A549 (cell line): ENCODE results near the gene HNRNPUL2.
"Not testable (repeated sequence)": the region's sequence is repeated elsewhere in the genome, so short reads cannot be mapped to it uniquely, and the experiment has no call there.

Source experiments
- BHLHE40 ChIP-seq: IDR thresholded peaks from 2 replicates; pipeline ENCODE4 v1.6.1; 2012; ENCODE audit warnings: low read depth, low read length, inconsistent platforms
- CEBPB ChIP-seq, 2 experiments: fragments of >200 bp in 1 of 2; sonication (Bioruptor Twin) in 1 of 2; formaldehyde crosslinking in 1 of 2; IDR thresholded peaks; 2 replicates each; pipeline ENCODE4 v1.6.1; 2012 to 2016
- POLR2A ChIP-seq: IDR thresholded peaks from 2 replicates; pipeline ENCODE4 v1.6.1; 2012; ENCODE audit warnings: mild to moderate bottlenecking, low read length
- RAD21 ChIP-seq, 2 experiments: fragments of >200 bp in 1 of 2; sonication (Bioruptor Twin) in 1 of 2; formaldehyde crosslinking in 1 of 2; IDR thresholded peaks in 1 of 2; conservative IDR thresholded peaks in 1 of 2; 2 replicates in 1 of 2; 3 replicates in 1 of 2; pipeline ENCODE4 v1.6.1; 2012 to 2018; ENCODE audit warnings: inconsistent platforms in 1 of 2
- RCOR1 ChIP-seq: fragments of 150-350 bp; IDR thresholded peaks from 2 replicates; pipeline ENCODE4 v1.6.1; 2014; ENCODE audit warnings: antibody characterized with exemption, low read length, low read depth
- TF ChIP-seq, protein P1 (sequence below): fragments of >200 bp; sonication (Bioruptor Twin); formaldehyde crosslinking; IDR thresholded peaks from 3 replicates; pipeline ENCODE4 v1.5.1; 2016

DNA sequence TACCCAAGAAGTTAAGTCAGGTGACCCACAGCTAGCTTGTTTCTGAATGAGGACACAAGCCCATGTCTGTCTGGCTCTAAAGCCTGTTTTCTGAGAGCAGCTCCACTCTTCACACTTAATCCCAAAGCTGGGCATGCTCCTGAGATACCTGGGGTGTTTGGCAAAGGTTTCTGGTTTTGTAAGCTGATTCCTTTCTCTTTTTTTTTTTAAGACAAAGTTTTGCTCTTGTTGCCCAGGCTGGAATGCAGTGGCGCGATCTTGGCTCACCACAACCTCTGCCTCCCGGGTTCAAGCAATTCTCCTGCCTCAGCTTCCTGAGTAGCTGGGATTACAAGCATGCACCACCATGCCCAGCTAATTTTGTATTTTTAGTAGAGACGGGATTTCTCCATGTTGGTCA, 33.6 kb downstream of the HNRNPUL2 start:
- TF ChIP-seq CEBPB (IDR thresholded peaks at IDR 0.05); BHLHE40; RAD21 (conservative IDR thresholded peaks at IDR 0.05 in 1 of 2, IDR thresholded peaks at IDR 0.05 in 1 of 2); RCOR1; POLR2A: not testable (repeated sequence)
- TF ChIP-seq, protein P1, sequence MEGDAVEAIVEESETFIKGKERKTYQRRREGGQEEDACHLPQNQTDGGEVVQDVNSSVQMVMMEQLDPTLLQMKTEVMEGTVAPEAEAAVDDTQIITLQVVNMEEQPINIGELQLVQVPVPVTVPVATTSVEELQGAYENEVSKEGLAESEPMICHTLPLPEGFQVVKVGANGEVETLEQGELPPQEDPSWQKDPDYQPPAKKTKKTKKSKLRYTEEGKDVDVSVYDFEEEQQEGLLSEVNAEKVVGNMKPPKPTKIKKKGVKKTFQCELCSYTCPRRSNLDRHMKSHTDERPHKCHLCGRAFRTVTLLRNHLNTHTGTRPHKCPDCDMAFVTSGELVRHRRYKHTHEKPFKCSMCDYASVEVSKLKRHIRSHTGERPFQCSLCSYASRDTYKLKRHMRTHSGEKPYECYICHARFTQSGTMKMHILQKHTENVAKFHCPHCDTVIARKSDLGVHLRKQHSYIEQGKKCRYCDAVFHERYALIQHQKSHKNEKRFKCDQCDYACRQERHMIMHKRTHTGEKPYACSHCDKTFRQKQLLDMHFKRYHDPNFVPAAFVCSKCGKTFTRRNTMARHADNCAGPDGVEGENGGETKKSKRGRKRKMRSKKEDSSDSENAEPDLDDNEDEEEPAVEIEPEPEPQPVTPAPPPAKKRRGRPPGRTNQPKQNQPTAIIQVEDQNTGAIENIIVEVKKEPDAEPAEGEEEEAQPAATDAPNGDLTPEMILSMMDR = not testable (repeated sequence)
